ENCODE results near the gene IQSEC1.

Gene IQSEC1

GRCh38 chr3:13073326-13074005 lies at the start of gene IQSEC1:
Gene IQSEC1 (minus strand): TSS chr3:13073429. CDS start chr3:13073014, 415 bp downstream.
- peak; percentile 40 for DNase-seq

DNA sequence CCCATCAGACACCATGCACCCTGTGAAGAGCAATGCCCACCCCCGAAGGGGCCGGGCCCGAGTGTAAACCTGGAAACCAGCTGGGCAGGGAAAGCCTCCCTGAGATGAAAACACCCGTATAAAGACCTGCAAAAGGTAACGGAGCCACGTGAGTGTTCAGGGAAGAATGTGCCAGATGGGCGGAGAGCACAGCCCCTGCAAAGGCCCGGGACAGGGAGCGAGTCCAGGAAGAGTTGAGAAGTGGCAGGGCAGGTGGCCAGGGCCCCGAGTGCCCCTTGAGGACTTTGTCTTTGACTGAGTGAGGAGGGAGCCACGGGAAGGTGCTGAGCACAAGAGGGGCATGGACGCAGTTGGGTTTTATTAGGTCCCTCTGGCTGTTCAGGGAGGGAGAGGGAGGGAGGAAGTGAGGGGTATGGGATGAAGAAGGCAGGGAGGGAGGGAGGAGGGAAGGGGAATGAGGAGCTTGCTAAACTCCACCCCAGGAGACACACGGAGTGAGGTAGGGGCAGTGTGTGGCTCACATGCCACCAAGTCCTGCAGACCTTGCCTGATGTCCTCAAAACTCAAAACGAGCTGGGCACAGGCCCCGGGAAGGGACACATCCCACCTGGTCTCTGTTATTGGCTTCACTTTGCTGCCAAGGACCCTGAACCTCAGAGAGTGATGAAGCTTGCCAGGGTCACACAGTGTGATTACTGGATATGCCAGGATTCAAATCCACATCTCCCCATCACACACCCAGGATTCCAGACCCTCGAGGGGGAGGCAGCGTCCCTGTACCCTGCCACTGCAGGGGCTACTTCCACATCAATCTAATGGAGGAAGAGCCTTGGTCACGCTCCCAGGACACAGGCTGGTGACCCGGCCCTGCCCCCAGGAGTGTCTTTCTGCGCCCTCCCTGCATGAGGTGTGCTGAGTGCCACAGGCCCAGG lies 49.1 kb upstream of the IQSEC1 start:
- no peak for DNase-seq

DNA sequence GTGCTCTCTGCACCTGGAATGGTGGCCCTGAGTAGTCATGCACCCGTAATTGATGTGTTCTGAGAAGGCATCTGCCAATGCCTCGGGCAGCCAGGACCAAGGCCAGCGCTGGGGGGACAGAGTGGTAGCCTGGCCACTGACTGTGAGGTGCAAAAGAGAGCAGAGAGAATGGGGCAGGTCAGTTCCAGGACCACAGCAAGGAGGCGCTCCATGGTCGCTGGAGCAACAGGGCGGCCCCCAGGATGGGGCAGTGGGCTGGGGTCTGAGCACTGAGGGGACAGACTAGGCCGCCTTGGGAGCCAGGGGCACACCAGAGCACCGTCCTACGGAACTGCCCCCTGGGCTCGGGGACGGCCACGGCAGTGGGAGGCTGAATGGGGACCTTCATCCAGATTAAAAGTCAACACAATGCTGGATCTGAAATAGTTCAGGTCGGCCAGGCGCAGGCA lies 48.3 kb upstream of the IQSEC1 start:
- DNase-seq: no peak

DNA sequence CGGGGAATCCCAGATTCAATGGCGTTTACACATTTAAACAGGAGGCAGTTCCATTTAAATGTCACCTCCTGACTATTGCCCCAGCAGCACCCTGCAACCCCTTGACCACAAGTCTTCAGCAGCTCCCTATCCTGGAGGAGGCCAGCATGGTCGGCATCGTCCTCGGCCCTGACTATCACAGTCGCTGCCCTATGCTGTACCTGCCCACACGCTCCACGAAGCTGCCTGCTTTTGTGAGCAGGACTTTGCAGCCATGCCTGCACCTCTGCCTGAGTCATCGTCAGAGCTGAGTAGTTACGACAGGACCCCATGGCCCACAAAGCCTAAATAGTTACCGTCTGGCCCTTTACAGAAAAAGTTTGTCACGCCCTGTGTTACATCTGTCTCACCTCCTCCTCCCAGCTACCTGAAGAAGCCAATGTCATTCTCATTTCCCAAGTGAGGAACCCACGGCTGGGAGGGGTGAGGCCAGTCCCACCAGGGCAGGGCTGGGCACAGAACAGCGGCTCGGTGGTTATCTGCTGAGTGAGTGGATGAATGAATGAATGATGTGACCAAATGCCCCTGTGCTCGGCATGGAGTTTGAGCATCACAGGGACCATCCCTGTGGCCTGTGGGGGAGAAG lies 47.8 kb upstream of the IQSEC1 start:
- no peak for DNase-seq

DNA sequence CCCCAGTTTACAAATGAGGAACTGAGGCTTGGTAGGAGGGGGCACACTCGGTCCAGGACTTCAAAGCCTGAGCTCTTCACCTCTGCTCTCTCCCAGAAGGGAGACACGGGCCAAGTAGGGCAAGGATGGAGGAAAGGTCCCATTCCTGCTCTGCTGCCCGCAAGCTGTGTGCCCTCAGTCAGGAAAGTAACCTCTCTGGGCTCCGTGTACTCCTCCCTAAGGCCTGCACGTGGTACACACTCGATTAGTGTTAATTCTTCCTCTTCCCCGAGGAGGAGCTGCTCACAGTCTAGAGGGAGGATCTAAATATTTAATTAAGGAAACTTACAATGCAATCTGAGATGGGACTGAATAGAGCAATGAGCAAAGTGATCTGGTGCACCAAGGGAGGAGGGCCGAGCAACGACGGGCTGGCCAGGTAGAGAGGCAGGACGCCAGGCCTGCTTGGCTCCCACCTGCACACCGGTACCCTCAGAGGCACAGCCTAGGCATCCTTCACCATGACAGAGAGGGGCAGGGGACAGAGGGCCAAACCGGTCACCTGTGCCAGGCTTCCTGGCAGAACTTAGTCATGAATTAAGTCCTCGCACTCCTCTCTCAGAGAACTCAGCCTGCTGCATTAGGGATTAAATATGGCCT lies 47.2 kb upstream of the IQSEC1 start:
- DNase-seq: no peak

- DNase-seq: no peak
Measured at GRCh38 chr3:13119471-13120220, 46.4 kb upstream of the IQSEC1 start.

GRCh38 chr3:13116426-13116825 lies 43.2 kb upstream of the IQSEC1 start:
- DNase-seq: no peak

- DNase-seq: no peak
Measured at GRCh38 chr3:13115991-13116390, 42.8 kb upstream of the IQSEC1 start.

DNA sequence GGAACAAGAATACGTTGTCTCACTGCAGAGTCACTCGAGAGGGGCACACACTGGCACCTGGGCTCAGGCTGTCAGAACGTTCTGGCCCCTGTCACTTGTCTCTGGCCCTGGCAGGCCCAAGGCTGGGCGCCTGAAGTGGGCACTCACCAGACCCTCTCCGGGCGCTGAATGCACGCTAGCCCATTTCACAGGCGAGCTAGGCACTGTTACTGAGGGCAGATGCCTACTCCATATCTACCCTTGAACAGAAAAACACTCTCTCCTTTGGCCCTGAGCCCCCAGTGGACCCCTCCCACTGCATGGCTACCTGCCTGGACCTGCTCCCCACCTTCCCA lies 42.3 kb upstream of the IQSEC1 start:
- no peak for DNase-seq

- DNase-seq: no peak
Measured at GRCh38 chr3:13114811-13115575, 41.8 kb upstream of the IQSEC1 start.

DNA sequence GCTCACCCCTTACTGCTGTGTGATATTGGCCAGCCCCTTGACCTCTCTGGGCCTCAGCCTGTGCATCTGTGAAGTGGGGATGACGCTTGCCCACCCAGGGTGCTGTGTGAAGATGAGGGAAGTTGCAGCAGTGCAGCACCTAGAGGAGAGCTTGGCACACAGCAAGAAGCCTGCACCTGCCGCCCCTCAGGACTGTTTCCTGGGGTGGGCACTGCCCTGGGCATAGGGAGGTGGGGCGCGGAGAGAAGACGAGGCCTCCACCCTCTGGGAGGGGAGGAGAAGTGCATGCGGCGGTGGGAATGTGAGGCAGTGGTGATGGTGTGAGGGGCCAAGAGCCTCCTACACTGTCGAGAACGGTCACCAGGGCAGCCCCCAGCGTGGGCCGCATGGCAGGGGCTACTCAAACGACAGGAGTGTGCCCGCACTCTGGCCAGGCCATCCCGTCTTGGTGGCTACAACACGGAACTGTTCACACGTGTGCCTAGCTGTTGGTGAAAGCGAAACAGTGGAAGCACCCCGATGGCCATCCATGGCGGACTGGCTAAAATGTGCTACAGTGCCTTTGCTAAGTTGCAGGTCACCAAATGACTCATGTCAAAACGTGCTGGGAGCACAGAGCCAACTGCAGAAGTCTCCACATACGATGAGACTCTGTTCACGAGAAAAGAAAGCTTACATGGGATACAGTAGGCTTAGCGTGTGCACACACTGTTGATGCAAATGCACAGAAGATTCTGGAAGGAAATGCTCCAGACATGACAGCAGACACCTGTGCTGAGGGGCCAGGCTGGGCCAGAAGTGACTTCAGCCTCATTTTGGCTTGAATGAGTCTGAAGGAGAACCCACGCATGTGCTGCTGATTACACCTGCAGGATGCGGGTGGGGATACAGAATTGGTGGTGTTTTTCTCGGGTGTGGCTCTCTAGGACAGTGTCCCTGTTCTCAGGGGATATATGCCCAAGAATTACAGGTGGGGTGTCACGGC lies 40.4 kb upstream of the IQSEC1 start:
- DNase-seq: no peak

DNA sequence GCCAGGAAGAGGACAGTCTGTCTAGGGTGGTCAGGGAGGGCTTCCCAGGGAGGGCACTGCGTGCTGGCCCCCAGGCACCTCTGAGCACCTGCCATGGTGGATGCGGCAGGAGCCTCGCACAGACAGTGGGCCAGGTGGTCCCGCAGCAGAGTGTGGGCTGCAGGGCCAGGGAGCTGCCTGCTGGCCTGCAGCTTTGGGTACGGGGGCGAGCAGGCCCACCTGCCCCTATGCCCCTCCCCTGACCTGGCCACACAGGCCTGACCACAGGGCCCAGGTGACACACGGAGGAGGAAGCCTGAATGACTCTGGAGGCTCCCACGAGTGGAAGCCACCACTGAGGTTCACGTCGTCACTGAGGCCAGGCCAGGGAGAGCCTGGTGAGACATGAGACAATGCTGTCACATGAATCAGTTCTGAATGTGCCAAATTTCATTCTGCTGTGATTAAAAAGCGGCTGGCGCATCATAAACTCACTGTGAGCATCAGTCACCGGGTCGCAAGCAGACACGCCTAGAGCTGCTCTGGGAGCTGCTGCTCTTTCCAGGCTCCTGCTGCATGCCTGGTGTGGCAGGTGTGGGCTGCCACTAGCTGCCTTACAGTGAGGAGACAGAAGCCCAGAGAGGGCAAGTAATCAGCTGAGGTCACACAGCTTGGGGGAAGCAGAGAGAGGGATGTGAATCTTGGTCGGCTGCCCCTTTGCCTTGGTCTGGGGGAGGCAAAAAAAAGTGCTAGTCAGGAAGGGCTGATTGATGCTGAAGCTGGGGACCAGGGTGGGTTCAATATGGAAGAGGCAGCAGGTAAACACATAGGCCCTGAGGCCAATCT lies 39.5 kb upstream of the IQSEC1 start:
- no peak for DNase-seq

DNA sequence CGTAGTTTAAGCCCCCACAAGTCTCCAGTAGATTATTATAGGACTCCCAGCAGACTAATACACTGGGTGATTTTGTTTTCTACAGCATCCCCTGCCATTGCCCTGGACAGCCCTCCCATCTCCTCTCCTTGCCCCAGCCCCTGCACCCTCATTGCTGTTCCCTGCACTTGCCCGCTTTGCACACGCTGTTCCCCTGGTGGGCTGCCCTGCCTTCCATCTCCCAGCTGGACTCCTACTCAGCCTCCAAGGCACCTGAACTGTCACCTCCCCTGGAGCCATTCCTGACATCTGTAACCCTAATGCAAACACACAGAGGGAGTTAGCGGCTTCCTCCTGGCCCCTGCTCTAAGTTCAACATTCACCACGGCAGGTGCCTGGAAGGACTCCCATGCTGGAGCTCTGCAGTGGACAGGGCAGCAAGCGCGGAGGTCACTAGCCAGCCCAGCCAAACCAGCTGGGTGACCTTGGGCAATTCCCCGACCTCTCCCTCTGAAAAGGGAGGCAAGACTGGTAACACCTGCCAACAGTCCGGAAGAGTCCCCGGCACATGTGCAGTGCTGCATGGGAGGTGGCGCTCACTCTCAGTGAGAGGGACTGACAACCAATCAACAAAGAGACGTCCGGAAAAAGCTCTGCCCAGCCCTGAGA lies 38.8 kb upstream of the IQSEC1 start:
- no peak for DNase-seq

DNA sequence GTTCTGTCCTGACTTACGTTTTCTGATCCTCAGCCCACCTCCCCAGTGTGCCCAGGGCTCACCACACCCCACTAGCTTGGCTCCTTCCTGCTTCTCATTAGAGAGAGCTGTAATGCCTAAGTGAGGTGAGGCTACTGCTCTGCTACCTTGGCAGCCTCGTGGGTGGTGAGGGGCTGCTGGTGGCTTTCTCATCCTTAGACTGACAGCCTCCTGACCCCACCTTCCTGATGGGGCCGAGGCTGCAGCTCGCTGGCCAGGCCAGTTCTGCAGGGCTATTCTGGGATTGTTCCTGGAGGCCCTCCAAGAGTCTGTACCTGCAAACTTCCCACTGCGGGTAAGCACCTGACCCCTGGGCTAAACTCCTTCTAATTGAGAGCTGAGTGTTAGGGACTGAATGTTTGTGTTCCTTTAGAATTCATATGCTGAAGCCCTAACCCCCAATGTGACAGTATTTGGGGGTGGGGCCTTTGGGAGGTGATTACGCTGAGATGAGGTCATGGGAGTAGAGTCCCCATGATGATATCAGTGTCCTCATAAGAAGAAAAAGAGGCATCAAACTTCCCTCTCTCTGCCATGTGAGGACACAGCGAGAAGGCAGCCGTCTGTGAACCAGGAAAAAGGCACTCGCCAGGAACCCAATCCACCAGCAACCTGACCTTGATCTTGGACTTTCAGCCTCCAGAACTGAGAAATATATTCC lies 38.1 kb upstream of the IQSEC1 start:
- DNase-seq: no peak

DNA sequence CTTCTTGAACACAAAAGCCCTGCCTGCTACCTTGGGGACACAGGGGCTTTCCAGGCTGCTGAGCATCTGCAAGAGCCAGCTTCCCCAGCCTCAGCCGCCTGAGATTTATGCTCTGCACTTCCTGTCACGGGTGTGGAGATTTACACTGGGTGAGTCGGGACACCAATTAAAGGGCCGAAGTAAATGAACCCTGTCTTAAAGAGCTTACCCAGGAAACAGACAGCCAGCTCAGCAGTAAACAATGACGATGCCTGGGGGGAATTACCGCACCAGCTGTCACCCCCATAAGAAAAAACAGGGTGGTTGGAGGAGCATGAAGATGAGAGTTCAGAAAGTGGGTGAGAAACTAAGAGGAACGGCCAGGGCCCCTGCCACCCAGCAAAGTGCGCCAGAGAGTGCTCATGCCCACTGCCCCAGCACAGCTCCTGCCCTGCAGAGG lies 37.5 kb upstream of the IQSEC1 start:
- no peak for DNase-seq

GRCh38 chr3:13109516-13109915 lies 36.3 kb upstream of the IQSEC1 start:
- no peak for DNase-seq

- no peak for DNase-seq
Measured at GRCh38 chr3:13108861-13109260, 35.6 kb upstream of the IQSEC1 start.

GRCh38 chr3:13107661-13108060 lies 34.4 kb upstream of the IQSEC1 start:
- DNase-seq: no peak

Data from fibroblast of upper back skin (primary cell).